GM12801 (cell line): ENCODE data around the gene MAMLD1.

Source experiments
- CTCF ChIP-seq: IDR thresholded peaks from one replicate; pipeline ENCODE4 v1.5.1; 2011; ENCODE audit warnings: control low read depth; ENCODE audit not compliant: insufficient read length; ENCODE audit errors: extremely low read depth

The MAMLD1 gene

GRCh38 chrX:150324919-150325318, 38.2 kb upstream of the MAMLD1 start:
- no peak for TF ChIP-seq CTCF

- TF ChIP-seq CTCF: no peak
Observed at GRCh38 chrX:150326541-150327247, 36.4 kb upstream of the MAMLD1 start.

GRCh38 chrX:150329282-150329681, 33.8 kb upstream of the MAMLD1 start:
- no peak for TF ChIP-seq CTCF

GRCh38 chrX:150329868-150330267, 33.2 kb upstream of the MAMLD1 start:
- TF ChIP-seq CTCF: no peak

GRCh38 chrX:150332023-150332422, 31.1 kb upstream of the MAMLD1 start:
- no peak for TF ChIP-seq CTCF

GRCh38 chrX:150334100-150334499, 29.0 kb upstream of the MAMLD1 start:
- no peak for TF ChIP-seq CTCF

GRCh38 chrX:150334981-150335380, 28.1 kb upstream of the MAMLD1 start:
- TF ChIP-seq CTCF: no peak
